Stimulated activated memory B cell treated with anti-CD40 and anti-IgM and Interleukin-4, amounts not matched to agents 10 μg/mL and 1 μg/mL and 100 μg/mL, for 72 hours (primary cell): ENCODE data around the gene CEP135.
"Not testable (repeated sequence)": the region's sequence is repeated elsewhere in the genome, so short reads cannot be mapped to it uniquely, and the experiment has no call there.

Source experiments
- ATAC-seq: fragments of 150-1000 bp; cut with Tn5 transposase; 2 replicates; pipeline ENCODE4 v1.10.0; 2021
- H3K27ac Mint-ChIP-seq: one replicate; pipeline ENCODE4 v1.8.0; 2022; ENCODE audit warnings: mild to moderate bottlenecking, mixed read lengths
- H3K27me3 Mint-ChIP-seq: one replicate; pipeline ENCODE4 v1.8.0; 2022; ENCODE audit warnings: mixed read lengths
- H3K36me3 Mint-ChIP-seq: one replicate; pipeline ENCODE4 v1.8.0; 2022; ENCODE audit warnings: mixed read lengths
- H3K4me1 Mint-ChIP-seq: one replicate; pipeline ENCODE4 v1.8.0; 2022; ENCODE audit warnings: mixed read lengths
- H3K4me3 Mint-ChIP-seq: one replicate; pipeline ENCODE4 v1.8.0; 2022; ENCODE audit warnings: mild to moderate bottlenecking, moderate library complexity, mixed read lengths
- H3K9me3 Mint-ChIP-seq: one replicate; pipeline ENCODE4 v1.8.0; 2022; ENCODE audit warnings: mixed read lengths

The CEP135 gene

GRCh38 chr4:56062526-56063145, 113.9 kb downstream of the CEP135 start:
- no peak for ATAC-seq
- no peaks in the 10 kb centered on the region for H3K36me3 Mint-ChIP-seq
- H3K4me1 Mint-ChIP-seq, result no peaks in the 10 kb centered on the region

GRCh38 chr4:56066493-56066892, 117.7 kb downstream of the CEP135 start:
- Mint-ChIP-seq H3K27ac (no peak overlapping the region), H3K27me3 (no peaks in the 10 kb centered on the region), H3K4me3 (no peak overlapping the region), H3K9me3 (no peaks in the 10 kb centered on the region), H3K36me3 (no peaks in the 10 kb centered on the region), H3K4me1 (no peaks in the 10 kb centered on the region)
- no peak for ATAC-seq

More at GRCh38 chr4:56062526-56063145, 113.9 kb downstream of the CEP135 start:
- no peak overlapping the region for H3K4me3 Mint-ChIP-seq
- no peaks in the 10 kb centered on the region for H3K27me3 Mint-ChIP-seq
- H3K27ac Mint-ChIP-seq, result no peak overlapping the region
- no peaks in the 10 kb centered on the region for H3K9me3 Mint-ChIP-seq

GRCh38 chr4:56067826-56068225, 119.1 kb downstream of the CEP135 start:
- no peaks in the 10 kb centered on the region for H3K36me3 Mint-ChIP-seq
- no peaks in the 10 kb centered on the region for H3K27me3 Mint-ChIP-seq
- H3K27ac Mint-ChIP-seq, result no peak overlapping the region
- no peak for ATAC-seq
- H3K9me3 Mint-ChIP-seq, result peaks cover 3% of the 10 kb centered on the region
- H3K4me1 Mint-ChIP-seq, result no peaks in the 10 kb centered on the region
- no peak overlapping the region for H3K4me3 Mint-ChIP-seq

GRCh38 chr4:56072730-56073129, 124.0 kb downstream of the CEP135 start:
- not testable (repeated sequence) for ATAC-seq, H3K27ac Mint-ChIP-seq, H3K4me3 Mint-ChIP-seq, H3K36me3 Mint-ChIP-seq, H3K27me3 Mint-ChIP-seq, H3K4me1 Mint-ChIP-seq, H3K9me3 Mint-ChIP-seq

- Mint-ChIP-seq H3K9me3 (peaks cover 3% of the 10 kb centered on the region), H3K4me3 (no peak overlapping the region), H3K36me3 (no peaks in the 10 kb centered on the region), H3K4me1 (no peaks in the 10 kb centered on the region), H3K27ac (no peak overlapping the region), H3K27me3 (no peaks in the 10 kb centered on the region)
- no peak for ATAC-seq
Observed at GRCh38 chr4:56077676-56078075, 128.9 kb downstream of the CEP135 start.

- H3K9me3 Mint-ChIP-seq, result no peaks in the 10 kb centered on the region
- H3K4me1 Mint-ChIP-seq, result no peaks in the 10 kb centered on the region
- H3K27ac Mint-ChIP-seq, result no peak overlapping the region
- H3K36me3 Mint-ChIP-seq, result no peaks in the 10 kb centered on the region
- no peaks in the 10 kb centered on the region for H3K27me3 Mint-ChIP-seq
- ATAC-seq, result no peak
- H3K4me3 Mint-ChIP-seq, result no peak overlapping the region
Observed at GRCh38 chr4:56078866-56079265, 130.1 kb downstream of the CEP135 start.

GRCh38 chr4:56080384-56080783, 131.6 kb downstream of the CEP135 start:
- Mint-ChIP-seq H3K27me3 (no peaks in the 10 kb centered on the region), H3K36me3 (no peaks in the 10 kb centered on the region), H3K27ac (no peak overlapping the region), H3K4me3 (no peak overlapping the region), H3K4me1 (peaks cover 5% of the 10 kb centered on the region), H3K9me3 (no peaks in the 10 kb centered on the region)
- no peak for ATAC-seq

GRCh38 chr4:56082829-56083228, 134.1 kb downstream of the CEP135 start:
- H3K27ac Mint-ChIP-seq, result no peak overlapping the region
- H3K4me3 Mint-ChIP-seq, result no peak overlapping the region
- H3K9me3 Mint-ChIP-seq, result no peaks in the 10 kb centered on the region
- no peaks in the 10 kb centered on the region for H3K27me3 Mint-ChIP-seq
- no peak for ATAC-seq
- no peaks in the 10 kb centered on the region for H3K36me3 Mint-ChIP-seq
- peaks cover 5% of the 10 kb centered on the region for H3K4me1 Mint-ChIP-seq
